CD4-positive, alpha-beta T cell treated with Interleukin-2 at 100 ng/mL for 4 hours (primary cell): ENCODE results near the gene COPS7A.

Experiments used
- DNase-seq: peaks from one replicate; pipeline ENCODE4 v3.0.0-alpha.2; 2020; ENCODE audit warnings: low spot score

COPS7A gene

GRCh38 chr12:6751767-6752166, 27.9 kb downstream of the COPS7A start:
- DNase-seq, result no peak

DNA sequence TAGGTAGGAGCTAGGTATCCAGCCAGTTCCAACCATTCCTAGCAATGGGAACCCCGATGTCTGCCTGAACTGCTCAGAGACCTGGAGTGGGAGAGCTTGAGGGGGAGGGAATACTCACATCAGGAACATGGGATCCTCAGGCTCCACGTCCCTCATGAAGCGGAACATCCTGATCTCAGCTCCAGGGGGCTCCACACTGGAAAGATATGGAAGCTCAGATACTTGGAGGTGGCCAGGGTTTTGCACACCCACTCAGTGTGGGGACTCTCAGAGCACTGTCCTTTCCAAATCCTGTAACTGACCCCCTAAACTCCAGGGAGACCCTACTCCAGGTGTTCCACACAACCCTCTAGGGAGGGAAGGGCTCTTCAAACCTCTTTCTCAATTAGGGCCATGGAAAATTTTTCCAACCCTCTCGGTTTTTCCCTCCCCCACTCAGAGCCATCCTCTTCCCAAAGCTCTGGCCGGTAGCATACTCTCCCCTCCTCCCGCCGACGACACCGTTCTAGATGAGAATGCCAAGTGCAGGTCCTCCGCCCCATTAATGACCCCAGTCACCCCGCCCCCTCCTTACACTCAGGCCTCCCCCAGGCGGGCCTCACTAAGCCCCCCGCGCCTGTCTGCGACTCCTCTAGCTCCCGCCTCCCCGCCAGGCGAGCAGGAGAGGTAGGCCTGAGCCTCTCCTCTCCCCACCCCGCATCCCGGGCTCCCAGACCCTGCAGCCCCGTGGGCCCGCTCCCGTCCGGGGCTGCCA, 28.5 kb downstream of the COPS7A start:
- no peak for DNase-seq

GRCh38 chr12:6752921-6753771, 29.3 kb downstream of the COPS7A start, which contains the start of gene MLF2:
Gene MLF2 (minus strand): TSS chr12:6753141. CDS start chr12:6752334, 807 bp downstream.
- peak; percentile 97 for DNase-seq

DNA sequence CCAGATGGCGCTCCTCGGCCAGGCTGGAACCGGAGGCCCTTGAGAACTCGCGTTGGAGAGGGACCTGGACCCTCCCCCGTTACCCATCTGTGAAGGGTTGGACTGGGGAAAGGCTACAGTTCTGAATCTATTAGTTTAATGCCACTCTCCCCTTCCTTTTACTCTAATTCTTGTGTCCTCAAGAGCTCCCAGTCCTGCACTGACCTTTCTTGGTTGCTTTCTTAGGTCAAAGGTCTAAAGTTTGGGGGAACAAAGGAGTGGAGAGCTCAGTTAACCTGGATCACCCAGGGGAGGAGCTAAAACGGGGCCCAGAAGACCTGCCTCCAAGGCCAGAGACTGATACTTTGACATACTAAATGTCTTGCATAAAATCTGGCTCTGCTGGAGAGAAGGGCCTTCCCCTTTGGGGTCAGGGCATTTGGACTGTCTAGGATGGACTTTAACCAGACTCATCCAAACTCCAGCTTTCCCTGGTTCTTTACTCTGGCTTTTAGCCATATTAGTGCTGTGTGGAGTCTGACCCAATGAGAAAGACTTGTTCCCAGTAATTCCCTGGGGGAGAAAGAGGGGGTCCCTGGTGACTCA, 30.0 kb downstream of the COPS7A start:
- DNase-seq, result no peak

- no peak for DNase-seq
Observed at GRCh38 chr12:6754411-6754810, 30.6 kb downstream of the COPS7A start.

- no peak for DNase-seq
Observed at GRCh38 chr12:6757028-6757690, 33.3 kb downstream of the COPS7A start.

- no peak for DNase-seq
Observed at GRCh38 chr12:6758506-6759095, 34.8 kb downstream of the COPS7A start.

DNA sequence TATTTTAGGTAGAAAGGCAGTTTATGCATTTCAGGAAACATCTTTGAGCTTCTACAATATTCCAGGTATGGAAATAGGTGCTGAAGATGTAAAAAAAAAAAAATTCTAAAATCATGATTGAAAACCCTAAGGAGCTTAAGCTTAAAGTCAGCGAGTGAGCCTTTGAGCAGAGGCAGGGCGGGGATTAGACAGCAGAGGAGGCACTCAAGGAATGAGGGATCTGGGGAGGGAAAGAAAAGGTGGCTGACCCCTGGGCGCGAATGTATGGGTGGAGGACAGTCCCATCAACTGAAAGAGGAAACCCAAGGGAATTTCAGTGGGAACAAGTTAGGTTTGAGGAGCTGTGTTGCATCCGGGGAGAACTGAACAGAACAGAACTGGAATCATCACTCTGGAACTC, 35.9 kb downstream of the COPS7A start:
- no peak for DNase-seq

DNA sequence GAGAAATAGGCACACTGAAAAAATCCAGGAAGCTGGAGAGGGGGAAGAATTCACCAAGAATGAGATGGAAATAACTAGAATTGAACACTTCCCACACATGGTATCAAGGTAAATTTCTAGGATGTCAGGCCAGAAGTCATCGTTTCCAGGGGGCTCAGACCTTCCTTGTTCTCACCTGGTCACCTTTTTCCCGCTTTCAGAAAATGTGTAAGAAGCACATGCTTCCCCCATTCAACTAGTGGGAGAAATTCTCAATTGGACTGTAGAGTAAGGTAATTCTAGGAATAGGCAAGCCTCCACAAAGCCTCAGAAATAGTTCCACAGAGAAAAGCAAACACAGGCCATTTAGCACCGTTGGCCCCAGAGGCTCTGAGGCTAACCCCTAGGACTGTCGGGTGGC, 39.5 kb downstream of the COPS7A start:
- no peak for DNase-seq

- DNase-seq, result peak; percentile 74
Observed at GRCh38 chr12:6764011-6764828, 40.4 kb downstream of the COPS7A start.

DNA sequence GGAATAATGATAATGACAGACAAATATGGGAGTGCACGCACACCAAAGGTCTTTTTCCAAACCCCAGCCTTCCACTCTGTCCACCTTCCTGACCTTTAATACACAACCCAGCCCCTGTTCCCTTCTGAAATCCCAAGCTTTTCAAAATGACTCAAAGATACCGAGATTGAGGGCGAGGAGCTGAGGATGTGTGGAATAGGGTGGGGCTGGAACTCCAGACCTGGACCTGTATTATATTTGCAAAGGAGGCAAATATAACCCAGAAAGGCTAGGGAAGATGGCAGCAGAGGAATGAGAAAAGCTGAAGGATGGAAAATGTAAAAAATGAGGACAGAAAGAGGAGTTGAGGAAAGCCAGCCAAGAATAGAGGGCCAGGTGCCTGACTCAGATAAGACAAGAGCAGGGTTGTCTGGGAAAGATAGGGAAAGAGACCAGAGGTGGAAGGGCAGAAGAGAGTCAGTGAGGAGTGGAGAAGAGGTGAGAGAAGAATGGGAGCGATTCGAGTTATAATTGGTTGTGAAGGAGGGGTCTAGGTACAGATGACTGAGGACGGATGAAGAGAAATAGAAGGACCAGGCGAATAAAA, 41.3 kb downstream of the COPS7A start:
- no peak for DNase-seq

DNA sequence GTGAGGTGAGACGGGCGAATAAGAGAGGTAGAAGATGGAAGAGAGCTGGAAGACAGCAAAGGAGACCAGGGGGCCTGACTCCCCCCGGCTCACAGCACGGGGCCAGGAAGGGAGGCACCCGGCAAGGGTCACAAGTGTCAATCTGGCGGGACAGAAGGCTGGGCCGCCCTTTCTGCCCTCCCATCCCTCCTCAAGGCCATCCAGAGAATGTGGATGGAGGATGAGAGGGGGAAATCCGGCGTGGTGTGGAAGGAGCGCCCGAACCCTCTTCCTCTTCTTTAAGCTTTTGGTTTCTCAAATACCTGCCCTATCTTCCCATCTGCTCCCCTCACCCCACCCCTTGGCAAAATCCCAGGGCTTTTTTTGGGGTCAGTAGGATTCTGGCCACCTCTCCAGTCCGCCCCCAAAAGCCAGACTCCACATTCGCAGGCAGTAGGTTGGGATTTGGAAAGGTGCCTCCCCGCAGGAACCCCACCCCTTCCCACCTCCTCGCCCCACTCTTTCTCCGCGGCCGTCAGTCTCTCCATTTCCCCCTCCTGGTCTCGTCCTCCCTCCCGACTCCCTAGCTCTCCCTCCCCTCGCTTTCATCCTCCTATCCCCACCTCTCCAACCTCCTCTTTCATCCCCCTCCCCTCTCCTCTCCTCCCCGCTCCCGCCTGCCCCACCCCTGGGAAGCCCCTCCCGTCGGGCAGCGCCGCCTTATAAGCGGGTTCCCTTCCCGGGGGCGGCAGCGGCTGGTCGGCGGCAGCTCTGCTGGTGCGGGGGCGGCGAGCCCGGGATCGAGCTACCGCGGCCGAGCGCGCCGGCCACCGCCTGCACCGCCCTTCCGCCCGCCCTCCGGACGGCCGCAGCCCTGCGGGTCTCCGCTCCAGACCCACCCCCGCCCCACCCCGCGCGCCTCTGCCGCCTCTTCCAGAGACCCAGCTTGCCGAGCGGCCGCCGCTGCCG, 42.1 kb downstream of the COPS7A start, which contains the start of gene PTMS:
Gene PTMS (plus strand): TSS at position 730 of the 948 bp plus-strand sequence. CDS start 343 bp downstream, outside the sequence.
- no peak for DNase-seq

GRCh38 chr12:6766651-6767349, 43.0 kb downstream of the COPS7A start:
- peak; percentile 44 for DNase-seq

DNA sequence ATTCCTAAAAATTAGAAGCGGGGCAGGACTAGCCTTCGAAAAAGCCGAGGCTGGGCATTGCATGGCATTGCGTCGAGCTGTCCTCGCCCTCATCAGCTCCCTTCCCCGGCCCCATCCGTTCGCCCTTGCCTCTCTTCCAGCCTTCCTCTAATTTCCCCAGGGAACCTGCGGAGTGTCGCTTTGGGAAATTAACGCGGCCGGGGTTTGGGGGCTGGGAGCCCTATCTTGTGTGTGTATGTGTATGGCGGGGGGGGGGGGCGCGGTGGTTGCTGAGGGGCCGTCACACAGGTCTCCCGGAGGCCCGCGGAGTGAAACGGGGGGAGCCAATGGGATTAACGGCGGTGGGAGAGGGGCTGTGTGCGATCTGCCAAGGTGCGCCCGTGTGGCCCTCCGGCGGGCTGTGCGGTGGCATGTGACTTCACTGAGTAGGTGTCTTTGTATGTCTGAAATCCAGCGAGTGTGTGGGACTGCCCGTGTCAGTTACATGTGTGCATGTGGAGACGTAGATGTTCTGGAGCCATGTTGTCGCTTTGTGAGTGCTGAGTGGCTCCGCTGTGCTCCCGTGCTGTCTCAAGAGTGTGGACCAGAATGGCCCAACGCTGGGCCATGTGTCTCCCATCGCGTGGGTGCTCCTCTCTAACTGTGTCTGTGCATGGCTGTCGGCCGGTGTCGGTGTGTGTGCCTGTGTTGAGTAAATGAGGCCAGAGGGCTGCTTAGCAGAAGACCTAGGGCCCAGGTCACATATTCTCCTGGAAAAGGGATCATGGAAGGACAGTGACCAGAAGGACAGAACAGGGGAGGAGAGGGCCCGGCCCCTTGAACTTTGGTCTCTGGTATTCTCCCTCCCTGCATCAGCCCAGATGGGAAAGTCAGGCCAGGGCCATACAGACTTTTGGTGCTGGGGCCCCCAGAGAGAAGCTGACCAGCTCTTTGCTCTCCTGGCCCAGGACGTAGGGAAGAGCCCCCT, 43.8 kb downstream of the COPS7A start:
- DNase-seq, result no peak

GRCh38 chr12:6768437-6768914, 44.6 kb downstream of the COPS7A start:
- DNase-seq, result no peak

GRCh38 chr12:6768990-6769389, 45.1 kb downstream of the COPS7A start:
- DNase-seq, result no peak

GRCh38 chr12:6769666-6770065, 45.8 kb downstream of the COPS7A start:
- no peak for DNase-seq
